Mesenchymal stem cell (in vitro differentiated cells and primary cell): ENCODE results near the gene ZKSCAN5.

ENCODE experiments used
- DNase-seq: peaks from one replicate; pipeline ENCODE4 v3.0.0-alpha.2; 2013
- H2AFZ ChIP-seq: one replicate; pipeline ENCODE4 v1.6.1; 2013; ENCODE audit warnings: low read depth, mild to moderate bottlenecking, control low read depth, inconsistent platforms, low read length, moderate library complexity
- H2AK5ac ChIP-seq: 2 replicates; pipeline ENCODE4 v1.6.1; 2013; ENCODE audit warnings: low read length, moderate library complexity, mild to moderate bottlenecking, inconsistent platforms; ENCODE audit not compliant: severe bottlenecking
- H2BK120ac ChIP-seq: one replicate; pipeline ENCODE4 v1.6.1; 2013; ENCODE audit warnings: low read depth, mild to moderate bottlenecking, inconsistent platforms, low read length, moderate library complexity
- H2BK12ac ChIP-seq, 2 experiments: one replicate each; pipeline ENCODE4 v1.6.1; 2013; ENCODE audit warnings: inconsistent platforms in 2 of 2, low read length in 2 of 2, mild to moderate bottlenecking in 2 of 2, moderate library complexity in 2 of 2, control low read depth in 1 of 2
- H2BK15ac ChIP-seq: one replicate; pipeline ENCODE4 v1.6.1; 2013; ENCODE audit warnings: mild to moderate bottlenecking, low read depth, inconsistent platforms; ENCODE audit not compliant: poor library complexity, severe bottlenecking
- H2BK5ac ChIP-seq: 2 replicates; pipeline ENCODE4 v1.6.1; 2013; ENCODE audit warnings: low read depth, mild to moderate bottlenecking, low read length, control low read depth, inconsistent platforms; ENCODE audit not compliant: poor library complexity, severe bottlenecking
- H3K14ac ChIP-seq, 2 experiments: one replicate each; pipeline ENCODE4 v1.6.1; 2013; ENCODE audit warnings: inconsistent platforms in 2 of 2, low read length in 2 of 2, control low read depth in 1 of 2, mild to moderate bottlenecking in 1 of 2, moderate library complexity in 1 of 2
- H3K18ac ChIP-seq, 2 experiments: one replicate each; pipeline ENCODE4 v1.6.1; 2013; ENCODE audit warnings: inconsistent platforms in 2 of 2, low read length in 2 of 2, control low read depth in 1 of 2, low read depth in 1 of 2, mild to moderate bottlenecking in 1 of 2
- H3K23ac ChIP-seq, 2 experiments: one replicate each; pipeline ENCODE4 v1.6.1; 2013; ENCODE audit warnings: inconsistent platforms in 2 of 2, low read length in 2 of 2, mild to moderate bottlenecking in 2 of 2, moderate library complexity in 2 of 2, control low read depth in 1 of 2
- H3K27ac ChIP-seq: 2 replicates; pipeline ENCODE4 v1.5.1; 2013; ENCODE audit warnings: mild to moderate bottlenecking, moderate library complexity, low read length, control low read depth, inconsistent platforms; ENCODE audit not compliant: poor library complexity, severe bottlenecking
- H3K27me3 ChIP-seq, 2 experiments: 2 replicates each; pipeline versions ENCODE4 v1.6.1 to v1.7.0; 2013; ENCODE audit warnings: low read length in 2 of 2, mild to moderate bottlenecking in 2 of 2, moderate library complexity in 2 of 2, control low read depth in 1 of 2, inconsistent platforms in 1 of 2; ENCODE audit not compliant: control insufficient read depth in 1 of 2, insufficient read depth in 1 of 2
- H3K36me3 ChIP-seq, 2 experiments: 2 replicates each; pipeline versions ENCODE4 v1.6.1 to v1.7.0; 2013; ENCODE audit warnings: low read length in 2 of 2, control low read depth in 1 of 2, inconsistent platforms in 1 of 2, low read depth in 1 of 2, mild to moderate bottlenecking in 1 of 2; ENCODE audit not compliant: insufficient read depth in 2 of 2, control insufficient read depth in 1 of 2
- H3K4ac ChIP-seq, 2 experiments: one replicate each; pipeline ENCODE4 v1.6.1; 2013; ENCODE audit warnings: inconsistent platforms in 2 of 2, low read length in 2 of 2, mild to moderate bottlenecking in 2 of 2, moderate library complexity in 2 of 2, control low read depth in 1 of 2, low read depth in 1 of 2
- H3K4me1 ChIP-seq: 2 replicates; pipeline ENCODE4 v1.6.1; 2013; ENCODE audit warnings: low read depth, low read length, control low read depth; ENCODE audit not compliant: control insufficient read depth, insufficient read depth
- H3K4me2 ChIP-seq: 2 replicates; pipeline ENCODE4 v1.6.1; 2013; ENCODE audit warnings: low read length, mild to moderate bottlenecking, inconsistent platforms; ENCODE audit not compliant: poor library complexity, severe bottlenecking
- H3K4me3 ChIP-seq, 2 experiments: 2 replicates each; pipeline versions ENCODE4 v1.5.1 to v1.7.0; 2013; ENCODE audit warnings: low read length in 2 of 2, mild to moderate bottlenecking in 2 of 2, control low read depth in 1 of 2, low read depth in 1 of 2; ENCODE audit not compliant: insufficient read depth in 1 of 2
- H3K79me1 ChIP-seq: replicated peaks from 2 replicates; pipeline ENCODE4 v1.6.1; 2013; ENCODE audit warnings: mild to moderate bottlenecking, control low read depth, low read length, inconsistent platforms; ENCODE audit not compliant: poor library complexity, severe bottlenecking
- H3K9ac ChIP-seq: 2 replicates; pipeline ENCODE4 v1.7.0; 2013; ENCODE audit warnings: mild to moderate bottlenecking, low read length, moderate library complexity
- H3K9me3 ChIP-seq: 2 replicates; pipeline ENCODE4 v1.7.0; 2013; ENCODE audit warnings: mild to moderate bottlenecking, low read length; ENCODE audit not compliant: control insufficient read depth
- H4K8ac ChIP-seq: one replicate; pipeline ENCODE4 v1.6.1; 2013; ENCODE audit warnings: inconsistent platforms, mild to moderate bottlenecking, low read length, moderate library complexity
- H4K91ac ChIP-seq: one replicate; pipeline ENCODE4 v1.6.1; 2013; ENCODE audit warnings: mild to moderate bottlenecking, low read length, inconsistent platforms
- WGBS: methylation state at CpG from one replicate; pipeline ENCODE4 v1.1.7; 2013; ENCODE audit warnings: mixed read lengths; 5-methylcytosine and 5-hydroxymethylcytosine counted together

Gene ZKSCAN5

GRCh38 chr7:99498546-99498944 is 5.9 kb upstream of the ZKSCAN5 start:
- no peak for DNase-seq
- peak overlapping the region; percentile 1 to 97 for H3K4me3 ChIP-seq
- no peaks in the 10 kb centered on the region for H3K27me3 ChIP-seq
- H2AFZ ChIP-seq, result no peak overlapping the region
- H3K9me3 ChIP-seq, result peaks cover 15% of the 10 kb centered on the region
- peaks cover 23 to 44% of the 10 kb centered on the region in 2 experiments for H3K36me3 ChIP-seq
- H3K14ac ChIP-seq, result no peak overlapping the region
- H2BK120ac ChIP-seq, result no peak overlapping the region
- H2BK5ac ChIP-seq, result no peak overlapping the region
- no peak overlapping the region for H3K27ac ChIP-seq
- no peak overlapping the region for H4K8ac ChIP-seq
- H3K4me1 ChIP-seq, result peaks cover 11% of the 10 kb centered on the region
- no peak overlapping the region for H3K4ac ChIP-seq
- peak overlapping the region; percentile 7 for H4K91ac ChIP-seq
- H3K79me1 ChIP-seq, result peaks cover 17% of the 10 kb centered on the region
- peak overlapping the region; percentile 97 for H3K9ac ChIP-seq
- H3K4me2 ChIP-seq, result peak overlapping the region; percentile 77
- H3K18ac ChIP-seq, result no peak overlapping the region
- 73% methylated on average over 11 of the region's 11 CpGs for WGBS
- no peak overlapping the region for H2AK5ac ChIP-seq
- no peak overlapping the region for H3K23ac ChIP-seq
- no peak overlapping the region for H2BK12ac ChIP-seq
- H2BK15ac ChIP-seq, result no peak overlapping the region

- peaks cover 15 to 36% of the 10 kb centered on the region in 2 experiments for H3K36me3 ChIP-seq
- H2AFZ ChIP-seq, result peak overlapping the region; percentile 60
- H3K79me1 ChIP-seq, result peaks cover 10% of the 10 kb centered on the region
- H3K18ac ChIP-seq, result peak overlapping the region in 1 of 2 experiments; percentile 55
- peak overlapping the region; percentile 4 for H4K8ac ChIP-seq
- peak overlapping the region in 1 of 2 experiments; percentile 78 for H3K4ac ChIP-seq
- H2AK5ac ChIP-seq, result no peak overlapping the region
- peak overlapping the region; percentile 85 for H3K27ac ChIP-seq
- peaks cover 6% of the 10 kb centered on the region for H3K9me3 ChIP-seq
- no peak overlapping the region for H2BK15ac ChIP-seq
- H3K4me3 ChIP-seq, result peak overlapping the region; percentile 87 to 97
- peak overlapping the region in 1 of 2 experiments; percentile 53 for H3K14ac ChIP-seq
- WGBS, result 2% methylated on average over 14 of the region's 14 CpGs
- no peak overlapping the region for H4K91ac ChIP-seq
- H3K4me2 ChIP-seq, result peak overlapping the region; percentile 78
- no peak for DNase-seq
- no peak overlapping the region for H2BK5ac ChIP-seq
- peaks cover 14% of the 10 kb centered on the region for H3K4me1 ChIP-seq
- peak overlapping the region; percentile 97 for H3K9ac ChIP-seq
- no peak overlapping the region for H2BK120ac ChIP-seq
- no peak overlapping the region for H2BK12ac ChIP-seq
- H3K23ac ChIP-seq, result peak overlapping the region in 1 of 2 experiments; percentile 79
- H3K27me3 ChIP-seq, result no peaks in the 10 kb centered on the region
Measured at GRCh38 chr7:99499371-99499720, 5.1 kb upstream of the ZKSCAN5 start.

GRCh38 chr7:99499721-99500636 is 4.5 kb upstream of the ZKSCAN5 start, which contains the start of gene ZNF394:
TSS of gene ZNF394 (minus strand) at chr7:99500281. CDS start at chr7:99500093, 188 bp downstream.
- Histone ChIP-seq H3K27ac (peak within 1 kb of the TSS; percentile 85), H3K23ac (peak within 1 kb of the TSS in 1 of 2 experiments; percentile 79), H2BK120ac (no peak within 1 kb of the TSS), H4K91ac (no peak within 1 kb of the TSS), H3K79me1 (peaks cover 9% of the 10 kb centered on the region), H3K9me3 (peaks cover under 1% of the 10 kb centered on the region), H3K4ac (peak within 1 kb of the TSS; percentile 13 to 78), H3K36me3 (peaks cover 11 to 32% of the 10 kb centered on the region in 2 experiments), H3K27me3 (no peaks in the 10 kb centered on the region), H2BK5ac (no peak within 1 kb of the TSS), H3K9ac (peak within 1 kb of the TSS; percentile 97), H2AK5ac (no peak within 1 kb of the TSS), H3K4me1 (peaks cover 14% of the 10 kb centered on the region), H3K14ac (peak within 1 kb of the TSS in 1 of 2 experiments; percentile 53), H2AFZ (peak within 1 kb of the TSS; percentile 60), H4K8ac (peak within 1 kb of the TSS; percentile 89), H3K4me2 (peak within 1 kb of the TSS; percentile 78), H3K18ac (peak within 1 kb of the TSS; percentile 61 to 70), H2BK12ac (no peak within 1 kb of the TSS), H2BK15ac (no peak within 1 kb of the TSS), H3K4me3 (peak within 1 kb of the TSS; percentile 87 to 97)
- under 1% methylated on average over 64 of the region's 68 CpGs for WGBS
- peak; percentile 94 for DNase-seq

GRCh38 chr7:99500637-99501009 is 3.8 kb upstream of the ZKSCAN5 start:
- H4K91ac ChIP-seq, result no peak overlapping the region
- H3K36me3 ChIP-seq, result peaks cover 7 to 28% of the 10 kb centered on the region in 2 experiments
- peak overlapping the region; percentile 97 for H3K9ac ChIP-seq
- H3K79me1 ChIP-seq, result peaks cover 7% of the 10 kb centered on the region
- no peak overlapping the region for H2AFZ ChIP-seq
- H3K14ac ChIP-seq, result no peak overlapping the region
- H3K4me2 ChIP-seq, result peak overlapping the region; percentile 42
- no peak overlapping the region for H2BK5ac ChIP-seq
- H2AK5ac ChIP-seq, result no peak overlapping the region
- H2BK120ac ChIP-seq, result no peak overlapping the region
- H4K8ac ChIP-seq, result peak overlapping the region; percentile 89
- 65% methylated on average over 12 of the region's 16 CpGs for WGBS
- H3K23ac ChIP-seq, result no peak overlapping the region
- no peaks in the 10 kb centered on the region for H3K9me3 ChIP-seq
- H3K4me3 ChIP-seq, result peak overlapping the region; percentile 87 to 97
- H3K27ac ChIP-seq, result no peak overlapping the region
- peak overlapping the region in 1 of 2 experiments; percentile 61 for H3K18ac ChIP-seq
- H3K27me3 ChIP-seq, result no peaks in the 10 kb centered on the region
- H3K4me1 ChIP-seq, result peaks cover 14% of the 10 kb centered on the region
- H2BK15ac ChIP-seq, result no peak overlapping the region
- no peak for DNase-seq
- H2BK12ac ChIP-seq, result no peak overlapping the region
- H3K4ac ChIP-seq, result peak overlapping the region in 1 of 2 experiments; percentile 13
